ENCODE data around the gene THRB. TPM values are rescaled to one million over a fixed set of nuclear protein-coding genes. Genes with fewer than 3 reads are reported as not detected.
"Not testable (repeated sequence)": the region's sequence is repeated elsewhere in the genome, so short reads cannot be mapped to it uniquely, and the experiment has no call there.

Gene THRB
- total RNA-seq, 1 experiment from 2014 or later = 2.8 TPM

DNA sequence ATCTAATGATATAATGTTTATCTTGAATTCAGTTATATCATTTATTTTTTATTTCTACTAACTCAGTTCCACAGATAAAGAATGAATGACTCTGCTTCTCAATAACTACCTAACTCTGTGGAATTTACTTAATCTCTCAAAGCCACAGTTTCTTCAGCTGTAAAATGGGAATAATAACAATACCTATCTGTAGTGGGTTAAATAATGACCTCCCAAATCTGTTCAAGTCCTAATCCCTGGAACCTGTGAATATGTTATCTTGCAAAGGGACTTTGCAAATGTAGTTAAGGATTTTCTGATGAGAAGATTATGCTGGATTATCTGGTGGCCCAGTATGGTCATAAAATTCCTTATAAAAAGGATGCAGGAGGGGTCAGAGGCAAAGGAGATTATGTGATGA is 61.7 kb downstream of the THRB start:
- DNase-seq (ENCODE audit: low read depth) = no peak
- in situ Hi-C loops (cut with HindIII; ENCODE audit: low pct_unique_long_range_greater_than_20kb, low sequenced_read_pairs) = no loop called here

DNA sequence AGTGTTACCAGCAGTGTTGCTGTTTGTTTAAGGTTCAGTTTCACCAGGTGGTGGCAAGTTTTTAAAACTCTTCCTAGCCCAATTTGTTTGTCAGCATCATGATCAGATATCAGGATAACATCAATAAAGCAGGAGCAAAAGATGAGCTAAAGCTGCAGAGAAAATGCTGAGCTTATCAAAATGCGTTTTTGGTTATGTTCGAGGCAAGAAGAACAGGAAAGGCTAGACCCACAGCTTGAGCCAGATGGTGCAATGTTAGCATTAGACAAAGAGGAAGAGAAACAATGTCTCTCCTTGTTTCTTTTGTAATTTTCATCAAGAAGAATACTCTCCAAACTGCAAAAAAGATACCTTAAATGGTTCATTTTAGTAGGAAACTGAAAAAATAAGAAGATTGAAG is 66.2 kb downstream of the THRB start:
- no peak for DNase-seq (ENCODE audit: low read depth)
- in situ Hi-C loops (cut with HindIII; ENCODE audit: low pct_unique_long_range_greater_than_20kb, low sequenced_read_pairs) = no loop called here

DNA sequence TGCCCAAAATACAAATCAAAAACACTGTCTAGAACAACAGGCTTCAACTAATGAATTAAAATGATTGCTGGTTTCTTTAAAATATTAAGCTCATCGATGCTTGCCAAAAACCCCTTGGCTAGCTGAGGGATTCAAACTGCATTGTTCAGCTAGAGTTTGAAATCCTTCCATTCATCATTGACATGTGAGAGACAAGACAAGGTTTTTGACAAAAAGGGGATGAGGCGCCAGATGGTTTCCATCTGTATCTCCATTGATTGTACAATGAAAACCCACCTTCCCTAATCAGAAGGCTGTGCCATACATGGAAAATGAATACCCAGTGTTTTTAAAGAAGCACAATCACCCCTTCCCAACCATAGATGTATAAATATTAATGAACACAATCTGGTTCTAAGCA is 67.8 kb downstream of the THRB start:
- no peak for DNase-seq (ENCODE audit: low read depth)
- in situ Hi-C loops (cut with HindIII; ENCODE audit: low pct_unique_long_range_greater_than_20kb, low sequenced_read_pairs) = no loop called here

DNA sequence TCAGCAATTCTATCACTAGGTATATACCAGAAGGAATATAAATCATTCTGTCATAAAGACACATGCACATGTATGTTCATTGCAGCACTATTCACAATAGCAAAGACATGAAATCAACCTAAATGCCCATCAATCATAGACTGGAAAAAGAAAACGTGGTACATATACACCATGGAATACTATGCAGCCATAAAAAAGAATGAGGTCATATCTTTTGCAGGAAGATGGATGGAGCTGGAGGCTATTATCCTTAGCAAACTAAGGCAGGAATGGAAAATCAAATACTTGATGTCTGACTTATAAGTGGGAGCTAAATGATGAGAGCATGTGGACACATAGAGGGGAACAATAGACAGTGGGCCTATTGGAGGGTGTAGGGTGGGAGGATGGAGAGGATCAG is 73.8 kb downstream of the THRB start:
- DNase-seq (ENCODE audit: low read depth); in situ Hi-C loops (cut with HindIII; ENCODE audit: low pct_unique_long_range_greater_than_20kb, low sequenced_read_pairs): not testable (repeated sequence)

DNA sequence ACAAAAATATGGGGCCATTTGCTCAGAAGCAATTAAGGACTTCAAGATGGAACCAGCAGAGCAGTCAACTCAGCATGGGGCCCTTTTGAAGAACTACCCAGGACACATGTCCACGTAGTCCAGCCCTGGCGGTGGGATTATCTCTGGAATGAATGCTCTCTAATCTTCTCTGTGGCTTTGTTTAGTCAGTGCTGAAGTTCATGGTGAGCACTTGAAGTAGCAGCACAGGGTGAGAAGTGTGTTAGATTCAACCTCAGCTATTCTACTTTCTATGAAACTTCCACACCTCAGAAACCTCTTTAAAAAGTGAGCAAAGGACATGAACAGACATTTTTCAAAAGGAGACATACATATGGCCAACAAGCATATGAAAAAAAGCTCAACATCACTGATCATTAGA is 74.4 kb downstream of the THRB start:
- in situ Hi-C loops (cut with HindIII; ENCODE audit: low pct_unique_long_range_greater_than_20kb, low sequenced_read_pairs) = no loop called here
- DNase-seq (ENCODE audit: low read depth) = no peak

DNA sequence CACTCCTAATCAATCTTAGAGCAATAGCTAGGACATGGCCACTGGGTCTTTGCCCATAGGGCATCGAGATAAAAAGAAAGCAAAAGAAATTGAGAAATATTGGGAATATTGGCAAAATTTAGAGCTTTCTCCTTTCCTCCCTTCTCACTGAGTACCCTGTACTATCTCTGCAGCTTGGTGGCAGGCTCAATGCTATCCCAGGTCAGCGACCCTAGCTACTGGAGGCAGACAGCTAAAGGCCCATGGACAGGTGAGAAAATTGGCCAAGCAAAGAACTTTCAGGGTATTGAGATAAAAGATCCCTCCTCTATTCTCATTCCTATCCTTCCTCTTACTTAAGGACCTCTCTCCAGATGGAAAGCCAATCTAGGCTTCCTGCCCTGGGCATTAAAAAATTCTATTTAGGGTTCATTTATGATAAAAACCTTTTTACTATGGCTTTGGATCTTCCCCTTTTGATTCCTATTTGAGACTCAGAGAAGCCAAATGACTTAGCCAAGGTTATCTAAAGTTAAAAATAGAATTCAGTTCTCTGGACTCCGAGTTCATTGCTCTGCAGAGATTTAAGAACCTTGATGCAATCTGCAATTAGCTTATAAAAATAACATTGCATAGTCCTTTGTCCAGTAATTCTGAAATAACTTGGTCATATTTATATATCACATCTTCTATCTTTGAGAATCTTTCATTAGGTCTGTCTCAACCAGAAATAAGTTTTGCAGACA is 75.4 kb downstream of the THRB start:
- in situ Hi-C loops (cut with HindIII; ENCODE audit: low pct_unique_long_range_greater_than_20kb, low sequenced_read_pairs) = no loop called here
- DNase-seq (ENCODE audit: low read depth) = no peak

DNA sequence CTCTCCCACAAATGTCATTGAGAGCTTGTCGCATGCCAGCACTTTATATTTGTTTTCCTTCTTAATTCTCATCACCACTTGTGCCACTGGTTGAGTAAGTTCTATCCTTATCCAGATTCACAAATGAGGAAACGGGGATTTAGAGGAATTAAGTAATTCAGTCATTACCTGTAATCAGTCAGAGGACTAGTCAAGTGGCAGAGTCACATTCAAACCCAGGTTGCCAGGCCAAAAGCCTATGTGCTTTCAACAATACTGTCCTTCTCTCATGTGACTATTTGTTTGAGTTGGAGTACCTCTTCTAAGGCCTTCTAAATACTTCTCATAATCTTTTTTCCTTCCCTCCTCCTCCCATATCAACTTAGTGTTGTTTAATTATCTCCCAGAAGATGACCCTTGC is 76.9 kb downstream of the THRB start:
- in situ Hi-C loops (cut with HindIII; ENCODE audit: low pct_unique_long_range_greater_than_20kb, low sequenced_read_pairs) = no loop called here
- no peak for DNase-seq (ENCODE audit: low read depth)

DNA sequence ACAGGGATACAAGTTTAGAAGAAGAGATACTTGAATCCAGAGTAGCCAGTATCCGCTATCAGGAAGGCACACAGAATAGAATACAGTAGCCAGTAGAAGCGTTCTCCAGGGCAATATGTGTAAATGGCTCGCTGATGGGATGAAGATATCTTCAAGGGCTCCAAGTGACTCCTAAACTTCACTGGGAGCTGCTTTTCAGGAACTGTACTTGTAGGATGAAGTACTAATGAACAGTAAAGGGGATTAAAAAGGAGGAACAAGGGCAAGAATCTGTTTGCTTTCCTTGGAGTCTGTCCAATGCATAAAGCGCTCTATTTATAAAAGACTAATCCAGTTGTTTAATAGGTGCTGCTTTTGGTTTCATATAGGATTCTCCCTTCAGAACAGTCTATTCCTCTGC is 78.4 kb downstream of the THRB start:
- in situ Hi-C loops (cut with HindIII; ENCODE audit: low pct_unique_long_range_greater_than_20kb, low sequenced_read_pairs) = no loop called here
- no peak for DNase-seq (ENCODE audit: low read depth)

DNA sequence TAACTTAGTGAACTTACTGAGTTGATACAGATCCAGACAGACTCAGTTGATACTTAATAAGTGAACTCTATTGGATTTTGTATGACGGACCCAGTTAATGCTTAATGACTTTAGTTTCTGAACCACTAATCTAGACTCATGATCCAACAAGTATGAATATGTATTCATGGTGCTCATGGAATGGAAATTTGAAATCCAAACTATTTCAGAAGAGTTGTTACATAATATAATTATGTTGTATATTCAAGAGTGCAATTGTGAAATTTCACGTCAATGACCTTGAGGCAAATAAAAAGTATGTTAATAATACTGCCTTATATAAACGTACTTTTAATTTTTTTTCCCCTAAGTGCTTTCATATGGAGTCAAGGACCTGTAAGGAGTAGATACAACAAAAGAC is 78.8 kb downstream of the THRB start:
- in situ Hi-C loops (cut with HindIII; ENCODE audit: low pct_unique_long_range_greater_than_20kb, low sequenced_read_pairs) = no loop called here
- no peak for DNase-seq (ENCODE audit: low read depth)

DNA sequence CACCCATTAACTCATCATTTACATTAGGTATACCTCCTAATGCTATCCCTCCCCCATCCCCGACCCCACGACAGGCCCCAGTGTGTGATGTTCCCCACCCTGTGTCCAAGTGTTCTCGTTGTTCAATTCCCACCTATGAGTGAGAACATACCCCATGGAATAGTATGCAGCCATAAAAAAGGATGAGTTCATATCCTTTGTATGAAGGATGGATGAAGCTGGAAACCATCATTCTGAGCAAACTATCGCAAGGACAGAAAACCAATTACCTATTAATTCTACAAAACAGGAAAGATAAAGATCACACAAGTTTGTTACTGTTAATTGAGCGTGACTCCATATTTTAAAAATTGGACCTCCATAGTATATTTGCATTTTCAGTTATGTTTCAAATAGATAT is 81.0 kb downstream of the THRB start:
- DNase-seq (ENCODE audit: low read depth); in situ Hi-C loops (cut with HindIII; ENCODE audit: low pct_unique_long_range_greater_than_20kb, low sequenced_read_pairs): not testable (repeated sequence)

DNA sequence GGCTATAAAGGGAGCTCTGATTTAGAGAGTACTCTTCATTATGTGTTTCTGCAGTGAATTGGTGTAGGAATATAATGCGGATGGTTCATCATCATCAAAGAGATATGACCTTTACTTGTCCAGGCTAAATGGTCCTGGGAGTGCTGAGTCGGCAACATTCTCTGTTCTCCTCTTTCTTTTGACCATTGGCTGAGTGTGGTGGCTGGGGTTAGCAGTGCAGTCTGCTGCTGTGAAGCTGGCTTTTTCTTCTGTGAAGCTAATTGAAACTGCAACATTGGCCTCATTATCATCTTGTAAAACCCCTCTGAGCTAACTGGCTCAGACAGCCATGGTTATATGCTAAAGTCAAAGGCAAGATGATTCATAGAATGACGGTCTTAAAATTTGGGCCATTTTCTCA is 83.8 kb downstream of the THRB start:
- in situ Hi-C loops (cut with HindIII; ENCODE audit: low pct_unique_long_range_greater_than_20kb, low sequenced_read_pairs) = no loop called here
- no peak for DNase-seq (ENCODE audit: low read depth)

DNA sequence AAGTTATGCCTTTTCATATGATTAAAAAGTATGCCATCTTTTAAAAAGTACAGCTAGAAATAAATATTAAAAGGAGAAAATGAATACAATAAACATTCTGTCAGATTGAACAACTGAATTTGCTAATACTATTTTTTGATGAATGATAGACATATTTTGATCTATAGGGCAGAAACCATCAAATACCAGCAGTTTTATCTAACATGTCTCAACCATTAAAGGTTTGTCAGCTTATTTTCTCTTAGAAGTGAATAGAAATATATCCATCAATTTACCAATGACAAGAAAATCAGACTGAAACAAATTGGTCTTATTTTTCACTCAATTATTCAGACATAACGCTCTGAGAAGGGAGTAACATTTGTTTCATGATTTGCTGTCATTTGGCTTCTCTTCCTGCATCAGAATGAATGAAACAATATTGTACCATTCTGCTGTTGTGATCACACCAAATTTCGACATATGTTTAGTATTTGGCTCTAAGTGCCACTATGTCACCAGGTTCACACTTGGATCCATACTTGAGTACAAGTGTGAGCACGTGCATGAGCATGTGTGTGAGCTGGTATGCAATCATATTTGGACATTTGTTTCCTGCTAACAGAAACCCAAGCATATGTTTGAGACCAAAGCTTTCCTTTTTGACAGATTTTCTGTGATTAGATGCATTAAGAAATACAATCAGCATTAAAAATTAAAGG is 86.5 kb downstream of the THRB start:
- DNase-seq (ENCODE audit: low read depth) = no peak
- in situ Hi-C loops (cut with HindIII; ENCODE audit: low pct_unique_long_range_greater_than_20kb, low sequenced_read_pairs) = no loop called here

DNA sequence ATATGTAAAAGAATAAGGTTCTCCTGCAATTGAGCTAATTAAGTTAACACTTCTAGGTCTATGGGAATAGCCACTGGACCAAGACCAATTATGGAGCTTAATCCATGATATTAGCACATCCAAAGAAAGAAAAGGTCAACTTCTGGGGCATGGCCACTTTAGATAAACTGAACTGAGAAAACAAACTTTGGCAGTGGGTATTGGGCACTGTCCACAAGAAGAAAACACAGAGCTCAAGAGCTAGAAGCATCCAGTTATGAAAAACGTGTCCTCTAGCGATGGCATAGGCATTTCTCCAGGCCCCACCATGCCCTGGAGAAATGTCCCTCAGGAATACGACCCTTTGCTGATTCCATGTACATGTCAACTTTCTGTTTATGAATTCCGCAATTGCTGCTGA is 87.8 kb downstream of the THRB start:
- in situ Hi-C loops (cut with HindIII; ENCODE audit: low pct_unique_long_range_greater_than_20kb, low sequenced_read_pairs) = no loop called here

DNA sequence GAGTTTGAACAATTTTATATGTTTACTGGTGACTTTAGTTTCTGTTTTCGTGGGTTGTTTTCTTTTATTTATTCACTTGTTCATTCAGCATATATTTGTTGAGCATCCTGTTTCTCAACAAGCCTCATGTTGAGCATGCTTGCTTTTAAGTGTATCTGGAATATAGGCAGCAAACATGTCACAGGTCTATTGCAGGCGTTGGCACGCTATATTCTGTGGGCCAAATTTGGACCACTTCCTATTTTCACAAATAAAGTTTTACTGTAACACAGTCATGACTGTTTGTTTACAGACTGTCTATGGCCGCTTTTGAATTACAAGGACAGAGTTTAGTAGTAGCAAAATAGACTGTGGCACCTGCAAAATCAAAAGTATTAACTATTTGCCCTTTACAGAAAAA is 89.6 kb downstream of the THRB start:
- DNase-seq (ENCODE audit: low read depth) = no peak
- in situ Hi-C loops (cut with HindIII; ENCODE audit: low pct_unique_long_range_greater_than_20kb, low sequenced_read_pairs) = no loop called here

More for the DNA sequence above, 87.8 kb downstream of the THRB start:
- no peak for DNase-seq (ENCODE audit: low read depth)

DNA sequence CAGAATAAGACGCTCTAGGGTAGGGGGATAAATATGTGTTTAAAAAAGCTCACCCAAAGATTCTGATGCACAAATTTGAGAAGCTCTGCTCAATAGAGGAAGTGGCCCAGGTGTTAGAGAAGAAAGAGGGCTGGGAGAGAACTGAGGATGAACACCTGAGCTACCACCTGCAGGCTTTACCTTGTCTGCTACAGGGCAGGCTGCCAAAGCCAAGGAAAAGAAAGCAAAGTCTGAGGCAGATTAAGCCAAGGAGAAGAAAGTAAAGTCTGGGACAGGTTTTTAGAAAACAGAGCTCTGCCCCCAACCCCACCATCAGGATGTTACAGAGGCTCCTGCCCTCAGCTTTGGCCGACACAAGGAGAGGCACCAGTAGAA is 92.9 kb downstream of the THRB start:
- in situ Hi-C loops (cut with HindIII; ENCODE audit: low pct_unique_long_range_greater_than_20kb, low sequenced_read_pairs) = no loop called here
- DNase-seq (ENCODE audit: low read depth) = no peak

DNA sequence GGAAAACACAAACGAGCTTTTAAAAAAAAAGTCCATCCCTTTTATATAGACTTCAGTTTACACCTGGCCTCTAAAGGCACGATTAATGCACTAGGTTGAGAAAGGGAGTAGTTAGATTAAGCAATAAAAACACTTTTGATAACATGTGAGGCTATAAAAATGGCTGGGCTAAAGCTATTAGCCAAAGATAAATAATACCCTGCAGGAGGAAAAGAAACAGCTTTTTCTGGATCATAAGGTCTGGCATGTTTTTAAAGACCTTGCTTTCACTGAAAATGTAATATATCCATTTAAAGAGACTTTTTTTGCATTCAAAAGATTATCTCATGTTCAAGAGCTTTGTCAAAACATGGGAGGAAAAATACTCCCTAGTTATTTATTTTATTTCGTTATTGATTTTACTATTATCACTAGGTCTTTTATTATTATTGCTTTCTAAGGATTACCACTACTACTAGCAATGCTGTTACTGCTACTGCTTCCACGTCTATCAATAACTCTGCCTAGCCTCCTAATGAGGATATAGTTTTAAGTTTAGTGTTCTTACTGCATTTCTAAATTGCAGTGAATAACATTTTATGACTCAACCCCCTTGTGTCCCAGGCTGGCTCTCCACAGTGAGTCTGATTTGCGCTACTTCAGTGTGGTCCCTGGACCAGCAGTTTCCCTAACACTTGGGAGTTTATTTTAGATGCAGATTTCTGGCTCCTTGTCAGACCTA is 93.4 kb downstream of the THRB start:
- in situ Hi-C loops (cut with HindIII; ENCODE audit: low pct_unique_long_range_greater_than_20kb, low sequenced_read_pairs) = no loop called here
- no peak for DNase-seq (ENCODE audit: low read depth)

DNA sequence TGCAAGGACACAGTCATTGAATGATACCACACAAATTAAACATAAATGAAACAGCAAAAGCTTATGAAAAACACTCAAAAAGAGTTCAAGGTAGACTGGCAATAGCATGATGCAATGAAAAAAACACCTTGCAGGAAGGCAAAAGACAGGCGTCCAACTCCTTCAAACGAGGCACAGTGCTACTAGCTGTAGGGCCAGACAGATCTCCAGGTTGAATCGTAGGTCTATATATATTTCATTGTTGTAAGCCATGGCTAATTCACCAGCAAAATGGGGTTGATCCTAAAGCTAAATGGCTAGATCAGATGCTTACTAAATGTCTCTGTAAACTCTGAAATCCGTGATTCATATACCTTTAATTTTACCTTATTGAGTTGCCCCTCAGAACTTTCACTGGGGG is 94.2 kb downstream of the THRB start:
- in situ Hi-C loops (cut with HindIII; ENCODE audit: low pct_unique_long_range_greater_than_20kb, low sequenced_read_pairs) = no loop called here
- no peak for DNase-seq (ENCODE audit: low read depth)

DNA sequence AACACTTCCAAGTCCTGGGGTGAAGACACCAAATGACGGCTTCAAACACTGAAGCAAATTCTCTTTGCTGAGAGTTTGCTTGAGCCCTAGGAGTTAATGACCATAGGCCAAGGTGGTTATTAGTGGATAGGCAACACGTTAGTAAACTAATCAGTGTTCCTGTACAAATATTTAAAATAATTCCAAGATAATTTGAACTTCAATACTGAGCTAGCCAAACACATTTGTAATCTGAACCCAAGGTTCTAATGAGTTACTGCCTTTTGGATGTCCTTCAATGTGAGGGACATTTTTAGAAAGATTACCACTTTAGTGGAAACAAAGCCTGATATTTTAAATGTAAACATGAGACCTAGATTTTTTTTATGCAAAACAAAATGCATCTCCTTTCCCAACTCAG is 94.6 kb downstream of the THRB start:
- no peak for DNase-seq (ENCODE audit: low read depth)
- in situ Hi-C loops (cut with HindIII; ENCODE audit: low pct_unique_long_range_greater_than_20kb, low sequenced_read_pairs) = no loop called here

DNA sequence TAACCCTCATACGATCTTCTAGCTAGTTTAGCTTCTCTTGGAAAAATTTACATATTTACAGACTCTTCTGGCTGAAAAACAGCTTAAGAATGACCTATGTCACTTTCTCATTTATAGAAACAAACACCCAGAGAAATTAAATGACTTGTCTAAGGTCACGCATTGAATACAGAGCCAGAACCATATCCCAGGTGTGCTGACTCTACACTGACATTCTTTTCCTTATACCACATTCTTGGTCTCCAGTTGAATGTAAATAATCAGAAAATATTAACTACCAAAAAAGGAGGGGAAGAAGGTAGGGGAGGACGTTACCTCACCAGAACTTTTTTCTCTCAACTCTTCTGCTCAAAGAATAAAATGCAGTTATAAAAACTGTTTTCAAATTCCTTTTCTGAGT is 95.0 kb downstream of the THRB start:
- in situ Hi-C loops (cut with HindIII; ENCODE audit: low pct_unique_long_range_greater_than_20kb, low sequenced_read_pairs) = no loop called here
- no peak for DNase-seq (ENCODE audit: low read depth)
